GM19240 (cell line): ENCODE measurements around the gene KCNQ5.
"Not testable (repeated sequence)": the region's sequence is repeated elsewhere in the genome, so short reads cannot be mapped to it uniquely, and the experiment has no call there.

Source experiments
- DNase-seq: peaks from one replicate; pipeline ENCODE4 v3.0.0; 2011; ENCODE audit warnings: low spot score; ENCODE audit not compliant: insufficient read length

The KCNQ5 gene

DNA sequence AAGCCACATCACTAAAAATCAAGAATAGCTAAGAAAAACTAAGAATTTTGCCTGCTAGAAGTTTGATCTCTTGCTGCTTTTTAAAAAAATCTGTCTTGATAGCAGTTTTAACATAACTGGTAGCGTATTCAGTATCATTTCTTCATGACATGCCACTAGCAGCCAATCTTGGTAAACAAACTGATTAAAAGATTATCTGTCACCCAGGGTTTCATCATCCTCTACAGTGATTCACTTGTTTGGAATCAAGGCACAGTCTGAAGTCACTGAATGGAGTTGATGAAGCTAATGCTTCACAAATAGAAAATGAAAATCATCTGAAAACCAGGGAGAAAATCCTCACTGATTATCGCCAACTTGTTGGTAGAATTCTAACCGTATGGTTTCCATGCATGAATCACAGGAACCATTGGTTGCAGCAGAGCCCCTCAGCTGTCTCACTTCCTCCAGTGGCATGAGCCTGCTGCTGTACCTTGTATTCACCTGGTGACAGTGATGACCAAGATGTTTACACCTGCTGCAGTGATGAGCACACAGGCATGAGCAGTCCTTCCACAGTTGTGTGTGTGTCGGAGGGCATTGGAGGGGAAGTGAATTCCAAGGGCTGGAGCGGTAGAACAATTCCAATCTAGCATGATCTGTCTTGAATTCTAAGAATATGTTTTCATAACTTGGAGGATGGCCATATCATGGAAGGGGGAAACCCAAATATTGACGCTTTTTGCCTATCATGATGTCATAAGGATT lies 328.4 kb downstream of the KCNQ5 start:
- no peak for DNase-seq

GRCh38 chr6:72952808-72953630 lies 331.2 kb downstream of the KCNQ5 start:
- no peak for DNase-seq

GRCh38 chr6:72953971-72954381 lies 332.1 kb downstream of the KCNQ5 start:
- DNase-seq: no peak

DNA sequence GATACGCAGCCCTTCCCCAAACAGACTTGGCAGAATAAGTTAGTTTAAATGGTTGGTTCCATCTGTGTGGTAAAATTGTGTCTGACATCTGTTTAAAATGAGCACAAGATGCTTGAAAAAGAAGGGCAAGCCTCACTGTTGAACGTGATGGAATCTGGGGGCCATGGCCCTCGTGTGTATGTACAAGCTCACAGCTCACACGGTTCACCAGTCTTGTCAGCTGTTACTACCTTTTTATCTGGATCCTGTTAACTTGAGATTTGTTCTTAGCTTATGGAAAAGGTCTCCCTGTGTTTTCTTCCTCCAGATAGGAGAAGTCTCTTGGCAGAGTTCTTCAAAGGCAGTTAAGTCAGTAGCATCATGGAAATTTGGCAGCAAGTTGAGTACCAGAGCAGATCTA lies 332.9 kb downstream of the KCNQ5 start:
- DNase-seq: no peak

GRCh38 chr6:72955666-72956065 lies 333.8 kb downstream of the KCNQ5 start:
- DNase-seq: no peak

GRCh38 chr6:72956272-72956671 lies 334.4 kb downstream of the KCNQ5 start:
- no peak for DNase-seq

DNA sequence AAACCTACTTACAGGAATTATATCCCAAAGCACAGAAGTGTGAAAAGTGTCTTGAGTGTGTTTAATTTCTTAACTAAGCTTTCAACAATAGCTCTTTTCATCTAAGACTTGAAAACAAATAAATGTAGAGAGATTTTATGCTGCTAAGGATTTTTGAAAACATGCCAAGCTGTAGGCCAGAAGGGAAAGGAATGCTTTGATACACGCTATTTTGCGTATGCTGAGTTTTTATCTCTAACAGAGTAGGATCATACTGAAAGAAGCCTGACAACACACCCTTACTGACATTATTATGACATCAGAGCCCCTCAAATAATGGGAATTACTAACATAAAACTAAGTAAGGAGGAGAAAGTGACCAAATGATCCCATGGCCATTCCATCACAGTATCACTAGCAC lies 338.0 kb downstream of the KCNQ5 start:
- DNase-seq: no peak

GRCh38 chr6:72963946-72964345 lies 342.1 kb downstream of the KCNQ5 start:
- DNase-seq: no peak

DNA sequence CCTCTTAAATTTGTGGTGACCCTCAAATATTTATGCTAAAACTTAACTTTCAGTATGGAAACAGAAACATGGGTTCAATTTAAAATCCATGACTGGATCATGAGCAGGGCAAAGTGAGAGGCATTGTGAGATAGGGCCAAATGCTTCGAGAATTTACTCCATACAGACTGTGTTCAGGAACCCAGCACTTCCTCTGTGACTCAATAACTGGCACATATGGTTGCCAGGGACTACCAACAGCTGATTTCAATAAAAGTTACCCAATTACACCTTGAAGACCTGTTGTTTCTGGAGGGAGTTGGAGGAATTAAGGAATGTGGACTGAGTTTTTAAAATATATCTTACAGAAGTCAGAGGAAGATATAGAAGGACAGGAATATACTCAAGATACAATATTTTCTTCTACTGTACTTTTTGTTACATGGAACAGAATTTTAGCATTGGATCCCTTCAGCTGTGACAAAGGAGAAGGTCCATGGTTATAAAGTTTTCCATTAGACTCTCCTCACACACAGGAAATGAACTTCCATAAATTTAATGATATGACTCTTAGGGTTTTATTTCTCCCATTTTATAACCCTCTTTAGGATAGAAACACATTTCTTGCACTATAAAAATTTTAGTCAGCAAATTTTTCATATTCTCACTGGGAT lies 344.9 kb downstream of the KCNQ5 start:
- DNase-seq: no peak

GRCh38 chr6:72967329-72967728 lies 345.5 kb downstream of the KCNQ5 start:
- DNase-seq: no peak

DNA sequence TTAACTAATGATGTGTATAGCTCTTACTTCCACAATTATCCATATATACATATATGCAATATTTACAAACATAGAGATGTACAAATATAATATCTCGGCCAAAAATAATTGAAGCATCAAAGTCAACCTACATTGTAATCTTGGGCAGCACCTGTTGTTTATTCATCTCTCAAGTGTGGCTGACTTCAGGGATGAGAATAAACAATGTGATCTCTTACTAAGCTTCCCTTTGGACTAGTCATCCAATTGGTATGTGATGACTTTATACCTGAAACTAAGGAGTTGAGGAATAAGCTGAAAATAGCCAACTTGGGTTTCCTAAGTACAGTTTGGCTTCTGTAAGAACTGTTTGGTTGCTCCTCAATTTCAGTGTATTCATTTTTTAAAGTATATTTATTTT lies 346.8 kb downstream of the KCNQ5 start:
- no peak for DNase-seq

DNA sequence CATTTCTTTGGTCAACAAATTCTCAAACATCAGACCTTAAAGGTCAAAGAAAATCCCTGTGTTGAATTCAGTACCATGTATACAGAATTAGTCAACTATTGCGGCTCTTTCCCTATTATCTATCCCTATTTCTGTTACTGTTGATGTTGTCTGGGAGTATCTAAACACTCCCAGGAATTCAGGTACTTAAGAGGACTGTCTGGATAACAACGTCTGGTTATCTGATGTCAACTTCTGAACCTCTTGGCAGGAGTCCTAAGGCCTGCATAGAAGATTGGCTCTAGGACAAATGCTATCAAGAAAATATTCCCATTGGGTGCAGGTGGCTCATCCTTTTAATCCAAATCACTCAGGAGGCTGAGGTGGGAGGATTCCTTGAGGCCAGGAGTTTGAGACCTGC lies 347.8 kb downstream of the KCNQ5 start:
- no peak for DNase-seq

DNA sequence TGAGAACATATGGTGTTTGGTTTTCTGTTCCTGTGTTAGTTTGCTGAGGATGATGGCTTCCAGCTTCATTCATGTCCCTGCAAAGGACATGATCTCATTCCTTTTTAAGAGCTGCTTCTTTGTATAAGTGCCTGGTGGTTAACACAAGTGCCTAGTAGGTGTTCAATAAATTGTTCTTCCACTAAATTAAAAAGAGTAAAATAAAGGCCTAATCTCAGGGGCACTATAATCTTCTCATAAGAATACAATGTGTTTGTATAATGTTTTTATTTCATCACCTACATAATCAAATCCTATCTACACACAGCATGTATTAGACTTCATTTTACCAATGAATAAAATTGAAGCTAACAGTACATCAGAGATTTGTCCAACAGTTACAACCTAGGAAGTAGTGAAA lies 350.7 kb downstream of the KCNQ5 start:
- DNase-seq: no peak

GRCh38 chr6:72974276-72974675 lies 352.4 kb downstream of the KCNQ5 start:
- DNase-seq: no peak

- DNase-seq: no peak
Observed at GRCh38 chr6:72975352-72975752, 353.5 kb downstream of the KCNQ5 start.

DNA sequence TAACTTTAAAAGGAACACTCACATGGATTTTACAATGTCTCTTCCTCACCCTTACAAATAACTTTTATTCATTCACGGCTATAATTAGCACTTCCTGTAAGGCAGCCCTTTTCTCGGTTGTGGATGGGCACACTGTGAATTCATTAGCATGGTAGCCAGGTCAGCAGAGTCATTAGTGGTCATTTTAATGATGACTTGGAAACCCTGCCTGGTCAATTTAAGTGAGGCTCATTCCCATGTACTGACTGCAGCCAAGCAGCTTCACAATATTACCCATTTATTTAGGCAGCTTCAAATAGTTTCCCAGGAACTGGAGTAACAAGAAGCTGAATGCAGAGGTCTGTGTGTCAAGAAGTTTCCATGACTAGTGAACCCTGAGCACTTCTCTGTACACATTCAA lies 354.6 kb downstream of the KCNQ5 start:
- no peak for DNase-seq

DNA sequence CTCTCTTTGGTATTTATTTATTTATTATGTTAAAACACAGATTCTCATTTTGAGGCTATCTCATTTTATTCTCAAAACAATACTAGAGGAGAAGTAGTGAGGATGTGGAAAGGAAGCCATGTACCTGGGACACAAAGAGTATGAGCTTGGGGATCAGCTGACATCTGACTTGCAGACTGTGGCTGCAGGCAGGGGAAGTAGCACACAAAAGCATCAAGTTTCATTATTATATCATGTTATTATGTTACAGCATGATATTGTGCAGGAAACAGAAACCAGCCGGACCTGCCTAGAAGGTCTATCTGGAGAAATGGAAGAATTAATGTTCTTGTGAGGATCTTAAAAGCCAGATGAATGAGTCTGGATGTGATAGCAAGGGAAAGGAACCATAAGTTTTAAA lies 355.2 kb downstream of the KCNQ5 start:
- peak; percentile 6 for DNase-seq

DNA sequence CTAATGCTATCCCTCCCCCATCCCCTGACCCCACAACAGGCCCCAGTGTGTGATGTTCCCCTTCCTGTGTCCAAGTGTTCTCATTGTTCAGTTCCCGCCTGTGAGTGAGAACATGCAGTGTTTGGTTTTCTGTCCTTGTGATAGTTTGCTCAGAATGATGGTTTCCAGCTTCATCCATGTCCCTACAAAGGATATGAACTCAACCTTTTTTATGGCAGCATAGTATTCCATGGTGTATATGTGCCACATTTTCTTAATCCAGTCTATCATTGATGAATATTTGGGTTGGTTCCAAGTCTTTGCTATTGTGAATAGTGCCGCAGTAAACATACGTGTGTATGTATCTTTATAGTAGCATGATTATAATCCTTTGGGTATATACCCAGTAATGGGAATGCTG lies 356.9 kb downstream of the KCNQ5 start:
- not testable (repeated sequence) for DNase-seq

- DNase-seq: not testable (repeated sequence)
Observed at GRCh38 chr6:72984189-72984831, 362.4 kb downstream of the KCNQ5 start.

DNA sequence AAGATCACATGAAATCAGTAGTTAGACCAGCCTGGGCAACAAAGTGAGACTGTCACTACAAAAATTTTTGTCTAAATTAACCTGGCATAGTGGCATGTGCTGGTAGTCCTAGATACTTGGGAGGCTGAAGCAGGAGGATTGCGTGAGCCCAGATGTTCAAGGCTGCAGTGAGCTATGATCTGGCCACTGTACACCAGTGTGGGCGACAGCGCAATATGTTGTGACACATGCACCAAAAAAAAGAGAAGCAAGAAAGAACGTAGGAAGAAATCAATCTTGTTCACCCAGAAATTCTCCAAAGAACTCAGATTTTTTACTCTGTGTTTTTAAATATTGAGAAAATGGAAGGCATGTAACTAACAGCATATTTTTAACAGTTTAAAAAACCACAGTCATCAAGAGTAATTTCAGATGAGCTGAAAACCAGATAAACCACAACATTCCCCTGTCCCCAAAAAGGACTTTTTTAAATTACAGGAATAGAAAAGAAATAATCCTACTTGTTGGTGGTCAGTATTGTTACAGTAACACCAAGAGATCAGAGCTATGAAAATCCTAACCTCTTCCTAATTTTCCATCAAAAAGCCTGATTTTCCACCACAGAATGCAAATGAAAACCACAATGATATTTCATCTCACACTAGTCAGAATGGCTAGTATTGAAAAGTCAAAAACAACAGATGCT lies 363.3 kb downstream of the KCNQ5 start:
- no peak for DNase-seq

DNA sequence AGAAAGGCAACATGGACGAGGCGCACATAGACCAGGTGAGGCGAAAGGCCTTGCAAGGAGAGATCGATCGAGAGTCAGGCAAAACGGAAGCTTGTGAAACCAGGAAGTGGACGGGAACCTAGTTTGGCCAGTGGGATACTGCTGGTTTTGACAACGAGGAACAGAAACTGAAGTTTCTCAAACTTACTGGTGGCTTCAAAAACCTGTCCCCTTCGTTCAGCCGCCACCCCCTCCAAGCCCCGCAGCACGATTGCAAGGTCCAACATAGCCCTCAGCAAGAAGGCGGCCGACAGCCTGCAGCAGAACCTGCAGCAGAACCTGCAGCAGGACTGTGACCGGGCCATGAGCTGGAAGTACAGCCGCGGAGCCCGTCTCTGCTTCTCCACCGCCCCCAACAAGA lies 365.4 kb downstream of the KCNQ5 start:
- DNase-seq: no peak
